ENCODE results near the gene RGS7. TPM values are rescaled to one million over a fixed set of nuclear protein-coding genes. Genes with fewer than 3 reads are reported as not detected.
"Not testable (repeated sequence)": the region's sequence is repeated elsewhere in the genome, so short reads cannot be mapped to it uniquely, and the experiment has no call there.

RGS7 gene
- total RNA-seq, 1 donor from 2014 or later = not detected

DNA sequence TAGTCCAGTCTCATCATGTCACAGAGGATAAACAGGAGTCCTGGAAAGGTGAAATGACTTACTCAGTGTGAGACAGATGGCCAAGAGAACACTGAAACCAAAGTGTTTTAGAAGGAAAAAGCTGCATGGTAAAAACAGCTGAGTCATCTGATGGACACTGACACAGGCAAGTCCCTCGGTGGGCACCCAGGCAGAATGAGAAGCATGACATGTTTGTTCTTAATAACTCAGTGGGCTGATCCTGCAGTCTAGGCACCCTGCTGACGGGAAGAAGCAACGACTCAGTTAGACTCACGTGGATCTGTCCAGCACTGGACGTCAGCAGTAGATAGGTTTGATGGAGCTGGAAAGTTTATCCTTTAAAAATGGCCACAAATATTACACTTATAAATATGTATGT lies 116.9 kb downstream of the RGS7 start:
- no peak overlapping the region for H3K27ac Mint-ChIP-seq
- H3K9me3 Mint-ChIP-seq = peaks cover 3% of the 10 kb centered on the region
- no peaks in the 10 kb centered on the region for H3K36me3 Mint-ChIP-seq (ENCODE audit: low read depth)
- no peaks in the 10 kb centered on the region for H3K27me3 Mint-ChIP-seq (ENCODE audit: insufficient read depth)
- H3K4me3 Mint-ChIP-seq = no peak overlapping the region
- no peak for DNase-seq (ENCODE audit: low spot score)
- no peaks in the 10 kb centered on the region for H3K4me1 Mint-ChIP-seq (ENCODE audit: low read depth)
- intact Hi-C loops (cut with micrococcal nuclease) = no loop called here

DNA sequence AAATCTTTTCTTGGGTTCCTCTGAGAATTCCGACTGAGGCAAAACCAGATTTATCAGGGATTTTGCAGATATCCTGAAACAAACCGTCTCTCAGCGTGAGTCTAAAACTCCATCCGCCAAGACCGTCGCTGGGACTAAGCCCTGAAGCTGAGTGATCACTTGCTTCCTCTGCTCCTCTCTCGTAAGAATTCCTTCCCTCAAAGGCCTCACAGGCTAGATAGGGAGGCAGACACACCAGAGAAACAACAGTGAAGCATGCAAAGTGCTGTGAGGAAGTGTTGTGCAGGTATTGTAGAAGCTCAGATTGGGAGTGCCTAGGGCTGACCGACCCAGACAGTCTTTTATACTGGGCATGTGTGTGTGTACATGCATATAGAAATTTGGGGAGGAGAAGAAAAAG lies 119.1 kb downstream of the RGS7 start:
- Mint-ChIP-seq H3K36me3 (ENCODE audit: low read depth) (no peaks in the 10 kb centered on the region), H3K9me3 (no peaks in the 10 kb centered on the region), H3K4me1 (ENCODE audit: low read depth) (no peaks in the 10 kb centered on the region), H3K4me3 (no peak overlapping the region), H3K27me3 (ENCODE audit: insufficient read depth) (no peaks in the 10 kb centered on the region), H3K27ac (no peak overlapping the region)
- intact Hi-C loops (cut with micrococcal nuclease) = no loop called here
- DNase-seq (ENCODE audit: low spot score) = no peak

DNA sequence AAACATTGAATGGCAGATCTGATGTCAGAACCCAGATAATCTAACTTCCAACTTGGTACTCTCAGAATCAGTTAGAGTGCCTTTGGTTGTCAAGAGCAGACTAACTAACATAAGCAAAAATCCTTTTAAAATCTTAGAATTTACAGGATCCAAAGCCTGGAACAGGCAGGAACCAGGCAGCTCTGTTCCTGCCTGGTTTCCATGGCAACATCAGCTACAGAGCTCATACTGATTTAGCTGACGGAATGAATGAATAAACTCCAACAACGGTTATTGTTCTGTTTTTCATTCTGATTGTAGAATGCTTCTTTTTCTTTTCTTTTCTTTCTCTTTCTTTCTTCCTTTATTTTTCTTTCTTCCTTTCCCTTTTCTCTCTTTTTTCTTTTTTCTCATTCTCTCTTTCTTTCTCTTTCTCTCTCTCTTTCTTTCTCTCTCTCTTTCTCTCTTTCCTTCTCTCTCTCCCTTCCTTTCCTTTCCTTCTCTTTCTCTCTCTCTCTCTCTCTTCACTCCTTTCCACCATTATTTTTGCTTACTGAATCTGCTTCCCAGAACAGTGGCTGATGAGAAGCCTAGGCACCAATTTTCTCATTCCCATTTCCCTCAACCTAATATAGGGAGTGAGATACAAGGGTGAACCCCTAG lies 121.6 kb downstream of the RGS7 start:
- DNase-seq (ENCODE audit: low spot score) = no peak
- H3K4me3 Mint-ChIP-seq = no peak overlapping the region
- no peaks in the 10 kb centered on the region for H3K27me3 Mint-ChIP-seq (ENCODE audit: insufficient read depth)
- H3K4me1 Mint-ChIP-seq (ENCODE audit: low read depth) = no peaks in the 10 kb centered on the region
- intact Hi-C loops (cut with micrococcal nuclease) = no loop called here
- H3K9me3 Mint-ChIP-seq = no peaks in the 10 kb centered on the region
- no peak overlapping the region for H3K27ac Mint-ChIP-seq
- H3K36me3 Mint-ChIP-seq (ENCODE audit: low read depth) = no peaks in the 10 kb centered on the region

DNA sequence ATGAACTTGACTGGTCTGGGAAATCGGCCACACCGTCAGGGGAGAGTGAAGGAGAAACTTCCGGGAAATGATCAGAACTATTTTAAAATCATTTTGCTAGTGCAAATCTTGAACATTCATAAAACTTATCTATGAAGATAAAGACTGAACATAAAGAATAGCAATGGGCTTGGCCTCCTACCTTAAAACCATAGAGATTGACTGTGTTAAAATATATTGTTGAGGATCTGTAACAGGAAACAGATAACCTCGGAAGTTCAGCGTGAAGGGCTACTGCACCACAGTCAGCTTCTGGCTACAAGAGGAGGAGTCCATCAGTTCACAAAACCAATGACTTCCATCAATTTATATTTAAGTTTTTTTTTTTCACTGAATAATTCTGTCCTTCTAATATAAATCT lies 127.3 kb downstream of the RGS7 start:
- H3K36me3 Mint-ChIP-seq (ENCODE audit: low read depth) = no peaks in the 10 kb centered on the region
- intact Hi-C loops (cut with micrococcal nuclease) = no loop called here
- no peak for DNase-seq (ENCODE audit: low spot score)
- no peaks in the 10 kb centered on the region for H3K9me3 Mint-ChIP-seq
- no peak overlapping the region for H3K27ac Mint-ChIP-seq
- H3K4me3 Mint-ChIP-seq = no peak overlapping the region
- no peaks in the 10 kb centered on the region for H3K27me3 Mint-ChIP-seq (ENCODE audit: insufficient read depth)
- H3K4me1 Mint-ChIP-seq (ENCODE audit: low read depth) = no peaks in the 10 kb centered on the region

DNA sequence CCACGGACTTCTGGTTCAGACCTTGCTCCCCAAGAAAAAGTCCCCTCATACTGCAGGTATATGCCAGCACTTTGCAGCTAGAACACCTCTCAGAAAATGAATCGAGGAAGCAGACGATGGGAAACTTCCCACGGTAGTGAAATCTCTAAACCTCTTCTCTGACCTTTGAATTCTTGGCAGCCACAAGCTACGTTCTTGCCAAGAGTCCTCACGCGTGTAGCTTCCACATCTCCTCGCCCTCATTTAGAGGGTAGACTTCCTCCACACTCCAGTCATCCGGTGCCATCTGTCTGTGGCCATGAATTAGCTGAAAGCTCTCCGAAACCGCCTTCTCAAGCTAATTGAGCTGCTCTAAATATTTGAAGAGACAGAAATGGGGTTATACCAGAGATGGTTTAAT lies 127.8 kb downstream of the RGS7 start:
- Mint-ChIP-seq H3K4me3 (no peak overlapping the region), H3K27me3 (ENCODE audit: insufficient read depth) (no peaks in the 10 kb centered on the region), H3K4me1 (ENCODE audit: low read depth) (no peaks in the 10 kb centered on the region), H3K9me3 (no peaks in the 10 kb centered on the region), H3K36me3 (ENCODE audit: low read depth) (no peaks in the 10 kb centered on the region), H3K27ac (no peak overlapping the region)
- intact Hi-C loops (cut with micrococcal nuclease) = no loop called here
- no peak for DNase-seq (ENCODE audit: low spot score)

DNA sequence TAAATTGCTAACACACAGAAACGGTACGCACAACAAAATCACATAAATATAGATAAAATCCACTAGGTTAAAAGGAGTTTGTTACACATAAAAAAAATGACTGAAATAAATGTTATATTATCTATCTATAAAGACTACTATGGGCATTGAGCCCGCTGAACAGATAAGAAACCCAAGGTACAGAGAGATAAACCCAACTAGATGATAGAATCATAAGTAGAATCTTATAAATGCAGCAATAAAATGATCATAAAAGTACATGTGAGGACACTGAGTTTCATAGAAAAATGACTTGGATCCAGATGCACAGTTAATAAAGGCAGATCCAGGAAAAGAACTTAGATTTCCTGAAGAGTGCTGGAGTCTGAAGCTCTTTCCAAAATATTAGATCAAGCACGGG lies 128.7 kb downstream of the RGS7 start:
- Mint-ChIP-seq H3K27me3 (ENCODE audit: insufficient read depth) (no peaks in the 10 kb centered on the region), H3K4me1 (ENCODE audit: low read depth) (no peaks in the 10 kb centered on the region), H3K4me3 (no peak overlapping the region), H3K27ac (no peak overlapping the region), H3K9me3 (peaks cover under 1% of the 10 kb centered on the region), H3K36me3 (ENCODE audit: low read depth) (no peaks in the 10 kb centered on the region)
- intact Hi-C loops (cut with micrococcal nuclease) = no loop called here
- no peak for DNase-seq (ENCODE audit: low spot score)

DNA sequence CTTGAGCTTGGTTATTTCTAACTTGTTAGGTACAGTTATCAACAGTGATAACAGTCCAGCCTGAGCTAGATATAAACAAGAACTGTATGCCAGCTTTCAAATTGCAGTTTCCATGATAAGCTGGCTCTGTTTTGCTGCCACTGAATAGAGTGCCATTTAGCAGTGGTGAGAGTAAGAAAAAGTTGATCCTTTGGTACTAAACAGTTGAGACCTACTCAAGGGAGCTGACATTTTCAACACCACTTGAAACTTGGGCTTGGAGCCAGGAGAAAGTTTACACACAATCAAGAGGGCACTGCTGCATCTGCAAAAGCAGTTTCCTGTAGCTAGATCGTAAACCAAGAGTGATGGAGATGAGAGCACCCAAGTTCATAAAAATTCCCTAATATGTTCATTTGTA lies 131.3 kb downstream of the RGS7 start:
- Mint-ChIP-seq H3K27me3 (ENCODE audit: insufficient read depth) (no peaks in the 10 kb centered on the region), H3K27ac (no peak overlapping the region), H3K36me3 (ENCODE audit: low read depth) (no peaks in the 10 kb centered on the region), H3K9me3 (peaks cover 5% of the 10 kb centered on the region), H3K4me1 (ENCODE audit: low read depth) (no peaks in the 10 kb centered on the region), H3K4me3 (no peak overlapping the region)
- no peak for DNase-seq (ENCODE audit: low spot score)
- intact Hi-C loops (cut with micrococcal nuclease) = no loop called here

DNA sequence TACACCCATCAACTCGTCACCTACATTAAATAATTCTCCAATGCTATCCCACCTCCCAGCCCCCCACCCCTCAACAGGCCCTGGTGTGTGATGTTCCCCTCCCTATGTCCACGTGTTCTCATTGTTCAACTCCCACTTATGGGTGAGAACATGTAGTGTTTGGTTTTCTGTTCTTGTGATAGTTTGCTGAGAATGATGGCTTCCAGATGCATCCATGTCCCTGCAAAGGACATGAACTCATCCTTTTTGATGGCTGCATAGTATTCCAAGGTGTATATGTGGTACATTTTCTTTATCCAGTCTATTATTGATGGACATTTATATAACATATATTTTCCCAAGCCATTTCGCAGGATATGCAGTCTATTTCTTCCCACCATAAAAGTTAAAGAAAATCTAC lies 132.8 kb downstream of the RGS7 start:
- H3K27ac Mint-ChIP-seq; H3K4me3 Mint-ChIP-seq; H3K27me3 Mint-ChIP-seq (ENCODE audit: insufficient read depth); intact Hi-C loops (cut with micrococcal nuclease); H3K9me3 Mint-ChIP-seq; DNase-seq (ENCODE audit: low spot score); H3K4me1 Mint-ChIP-seq (ENCODE audit: low read depth); H3K36me3 Mint-ChIP-seq (ENCODE audit: low read depth): not testable (repeated sequence)

DNA sequence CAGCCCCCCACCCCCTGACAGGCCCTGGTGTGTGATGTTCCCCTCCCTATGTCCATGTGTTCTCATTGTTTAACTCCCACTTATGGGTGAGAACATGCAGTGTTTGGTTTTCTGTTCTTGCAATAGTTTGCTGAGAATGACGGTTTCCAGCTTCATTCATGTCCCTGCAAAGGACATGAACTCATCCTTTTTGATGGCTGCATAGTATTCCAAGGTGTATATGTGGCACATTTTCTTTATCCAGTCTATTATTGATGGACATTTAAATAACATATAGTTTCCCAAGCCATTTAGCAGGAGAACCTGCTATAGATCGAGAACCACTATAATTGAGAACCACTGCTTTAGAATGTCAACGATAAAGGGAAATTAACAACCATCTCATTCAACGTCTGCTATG lies 134.2 kb downstream of the RGS7 start:
- H3K4me3 Mint-ChIP-seq; intact Hi-C loops (cut with micrococcal nuclease): not testable (repeated sequence)

DNA sequence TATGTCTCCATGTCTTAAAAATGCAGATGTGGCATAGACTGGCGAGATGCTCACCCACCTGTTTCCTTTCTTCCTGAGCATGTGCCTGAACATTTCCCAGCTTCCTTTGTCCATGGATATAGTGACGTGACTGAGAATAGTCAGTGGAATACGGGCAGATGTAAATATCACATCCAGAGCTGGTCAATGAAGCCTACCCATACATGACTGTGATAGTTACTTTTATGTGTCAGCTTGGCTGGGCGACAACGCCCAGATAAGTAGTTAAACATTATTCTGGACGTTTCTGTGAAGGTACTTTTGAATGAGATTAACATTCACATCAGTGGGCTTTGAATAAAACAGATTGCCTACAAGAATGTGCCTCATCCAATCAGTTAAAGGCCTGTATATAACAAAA lies 135.7 kb downstream of the RGS7 start:
- Mint-ChIP-seq H3K4me3 (no peak overlapping the region), H3K27me3 (ENCODE audit: insufficient read depth) (no peaks in the 10 kb centered on the region), H3K9me3 (peaks cover 8% of the 10 kb centered on the region), H3K4me1 (ENCODE audit: low read depth) (no peaks in the 10 kb centered on the region), H3K27ac (no peak overlapping the region), H3K36me3 (ENCODE audit: low read depth) (no peaks in the 10 kb centered on the region)
- intact Hi-C loops (cut with micrococcal nuclease) = no loop called here
- DNase-seq (ENCODE audit: low spot score) = no peak

More for the DNA sequence above, 134.2 kb downstream of the RGS7 start:
- H3K9me3 Mint-ChIP-seq; H3K27me3 Mint-ChIP-seq (ENCODE audit: insufficient read depth); H3K27ac Mint-ChIP-seq; H3K36me3 Mint-ChIP-seq (ENCODE audit: low read depth); H3K4me1 Mint-ChIP-seq (ENCODE audit: low read depth); DNase-seq (ENCODE audit: low spot score): not testable (repeated sequence)

DNA sequence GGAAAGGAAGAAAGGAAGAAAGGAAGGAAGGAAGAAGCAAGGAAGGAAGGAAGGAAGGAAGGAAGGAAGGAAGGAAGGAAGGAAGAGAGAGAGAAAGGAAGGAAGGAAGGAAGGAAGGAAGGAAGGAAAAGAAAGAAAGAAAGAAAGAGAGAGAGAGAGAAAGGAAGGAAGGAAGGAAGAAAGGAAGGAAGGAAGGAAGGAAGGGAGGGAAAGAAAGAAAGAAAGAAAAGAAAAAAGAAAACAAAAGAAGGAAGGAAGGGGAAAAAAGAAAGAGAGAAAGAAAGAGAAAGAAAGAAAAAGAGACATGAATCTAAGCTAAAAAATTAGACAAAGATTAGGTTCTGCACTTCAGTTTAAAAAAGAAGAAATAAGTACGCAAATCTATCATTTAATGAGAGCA lies 136.1 kb downstream of the RGS7 start:
- H3K4me1 Mint-ChIP-seq (ENCODE audit: low read depth); DNase-seq (ENCODE audit: low spot score); H3K9me3 Mint-ChIP-seq; H3K27me3 Mint-ChIP-seq (ENCODE audit: insufficient read depth); H3K36me3 Mint-ChIP-seq (ENCODE audit: low read depth); H3K27ac Mint-ChIP-seq; intact Hi-C loops (cut with micrococcal nuclease); H3K4me3 Mint-ChIP-seq: not testable (repeated sequence)

DNA sequence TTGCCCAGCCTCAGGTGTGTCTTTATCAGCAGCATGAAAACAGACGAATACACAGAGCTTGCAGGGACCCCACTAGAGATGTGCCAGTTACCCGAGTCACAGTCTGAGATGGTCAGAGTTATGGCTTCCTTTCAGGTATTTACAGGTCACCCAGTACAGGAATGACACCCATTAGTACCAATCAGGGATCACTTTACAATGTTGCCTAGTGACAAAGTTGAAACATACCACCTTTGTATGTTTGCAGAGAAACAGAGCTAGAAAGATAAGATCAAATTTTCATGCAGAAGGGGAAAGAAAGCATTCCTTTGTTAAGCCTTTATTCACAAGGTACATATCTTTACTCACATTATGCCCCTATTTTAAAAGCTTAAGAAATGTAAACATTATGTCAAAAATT lies 137.6 kb downstream of the RGS7 start:
- Mint-ChIP-seq H3K4me1 (ENCODE audit: low read depth) (no peaks in the 10 kb centered on the region), H3K4me3 (no peak overlapping the region), H3K9me3 (peaks cover 8% of the 10 kb centered on the region), H3K27me3 (ENCODE audit: insufficient read depth) (no peaks in the 10 kb centered on the region), H3K27ac (no peak overlapping the region), H3K36me3 (ENCODE audit: low read depth) (no peaks in the 10 kb centered on the region)
- DNase-seq (ENCODE audit: low spot score) = no peak
- intact Hi-C loops (cut with micrococcal nuclease) = no loop called here

DNA sequence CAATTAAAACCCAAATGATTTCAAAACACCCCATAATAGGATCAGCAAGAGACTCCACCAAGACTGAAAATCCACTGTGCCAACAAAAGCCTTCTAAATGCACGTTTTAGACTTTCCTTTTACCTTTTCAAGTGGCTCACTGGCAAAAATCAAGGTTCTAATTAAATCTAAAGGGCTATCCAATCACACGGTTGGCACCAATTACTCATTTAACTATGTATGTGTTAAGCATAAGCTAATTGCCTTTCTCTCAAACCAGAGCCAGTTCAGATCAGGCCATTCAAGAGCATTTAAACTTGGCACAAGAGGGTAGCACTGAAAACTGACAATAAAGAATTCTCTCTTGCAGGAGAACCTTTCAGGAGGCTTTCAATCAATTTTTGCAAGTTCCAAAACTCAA lies 139.5 kb downstream of the RGS7 start:
- intact Hi-C loops (cut with micrococcal nuclease) = no loop called here
- no peaks in the 10 kb centered on the region for H3K4me1 Mint-ChIP-seq (ENCODE audit: low read depth)
- no peaks in the 10 kb centered on the region for H3K36me3 Mint-ChIP-seq (ENCODE audit: low read depth)
- H3K27ac Mint-ChIP-seq = no peak overlapping the region
- H3K27me3 Mint-ChIP-seq (ENCODE audit: insufficient read depth) = no peaks in the 10 kb centered on the region
- H3K9me3 Mint-ChIP-seq = peaks cover 4% of the 10 kb centered on the region
- DNase-seq (ENCODE audit: low spot score) = no peak
- no peak overlapping the region for H3K4me3 Mint-ChIP-seq

DNA sequence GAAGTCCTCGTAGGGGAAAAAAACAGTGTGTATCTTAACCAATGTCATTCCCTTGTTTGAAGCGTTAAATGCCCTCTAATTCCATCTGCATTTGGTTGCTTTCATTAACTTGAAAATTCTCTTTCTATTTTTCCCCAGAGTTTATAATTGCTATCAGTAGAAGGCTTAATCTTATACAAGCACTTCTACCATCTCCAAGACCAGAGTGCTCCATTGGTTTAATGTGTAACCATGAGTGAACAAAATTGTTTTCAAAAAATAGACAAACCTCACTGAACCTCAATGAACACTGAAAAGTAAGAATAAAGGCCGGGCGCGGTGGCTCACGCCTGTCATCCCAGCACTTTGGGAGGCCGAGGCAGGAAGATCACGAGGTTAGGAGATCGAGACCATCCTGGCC lies 141.3 kb downstream of the RGS7 start:
- Mint-ChIP-seq H3K27me3 (ENCODE audit: insufficient read depth) (no peaks in the 10 kb centered on the region), H3K36me3 (ENCODE audit: low read depth) (no peaks in the 10 kb centered on the region), H3K4me3 (no peak overlapping the region), H3K4me1 (ENCODE audit: low read depth) (no peaks in the 10 kb centered on the region), H3K27ac (no peak overlapping the region), H3K9me3 (peaks cover 4% of the 10 kb centered on the region)
- DNase-seq (ENCODE audit: low spot score) = no peak
- intact Hi-C loops (cut with micrococcal nuclease) = no loop called here

Data from activated T-helper 1 cell treated with anti-CD3 and anti-CD28 coated beads, Interleukin-12 subunit alpha, Interleukin-12 subunit beta, Interleukin-2, Interleukin-4 antibody, amounts not matched to agents 30 ng/mL and 10 ng/mL and 1 ng/mL, durations not matched to agents 14 hours and 24 hours and 36 hours (primary cell).